ENCODE measurements around the gene PLA2G6.
"Not testable (repeated sequence)": the region's sequence is repeated elsewhere in the genome, so short reads cannot be mapped to it uniquely, and the experiment has no call there.

Gene PLA2G6

GRCh38 chr22:38122616-38123015 is 59.0 kb downstream of the PLA2G6 start:
- Histone ChIP-seq H3K4me3 (ENCODE audit: insufficient read depth, low read depth, low read length) (no peak overlapping the region), H3K9me3 (ENCODE audit: control insufficient read depth, low read length) (no peaks in the 10 kb centered on the region), H3K27ac (ENCODE audit: insufficient read depth, low read depth, low read length, poor library complexity, severe bottlenecking) (no peak overlapping the region), H3K36me3 (ENCODE audit: control insufficient read depth, insufficient read depth, low read length) (no peaks in the 10 kb centered on the region), H3K27me3 (ENCODE audit: control insufficient read depth, insufficient read depth, low read length, poor library complexity, severe bottlenecking) (no peaks in the 10 kb centered on the region), H3K4me1 (ENCODE audit: control insufficient read depth, insufficient read depth, low read length) (peaks cover 3% of the 10 kb centered on the region)
- 83 to 84% methylated on average over 6 of the region's 6 CpGs for WGBS, 2 experiments

- H3K9me3 ChIP-seq (ENCODE audit: control insufficient read depth, low read length): no peaks in the 10 kb centered on the region
- no peak overlapping the region for H3K4me3 ChIP-seq (ENCODE audit: insufficient read depth, low read depth, low read length)
- H3K27ac ChIP-seq (ENCODE audit: insufficient read depth, low read depth, low read length, poor library complexity, severe bottlenecking): no peak overlapping the region
- H3K27me3 ChIP-seq (ENCODE audit: control insufficient read depth, insufficient read depth, low read length, poor library complexity, severe bottlenecking): no peaks in the 10 kb centered on the region
- no peaks in the 10 kb centered on the region for H3K36me3 ChIP-seq (ENCODE audit: control insufficient read depth, insufficient read depth, low read length)
- H3K4me1 ChIP-seq (ENCODE audit: control insufficient read depth, insufficient read depth, low read length): peaks cover 3% of the 10 kb centered on the region
- 86 to 88% methylated on average over 28 of the region's 28 CpGs for WGBS, 2 experiments
Observed at GRCh38 chr22:38120359-38121110, 61.1 kb downstream of the PLA2G6 start.

GRCh38 chr22:38118747-38119146 is 62.9 kb downstream of the PLA2G6 start:
- H3K9me3 ChIP-seq (ENCODE audit: control insufficient read depth, low read length); H3K4me3 ChIP-seq (ENCODE audit: insufficient read depth, low read depth, low read length); H3K36me3 ChIP-seq (ENCODE audit: control insufficient read depth, insufficient read depth, low read length); H3K27me3 ChIP-seq (ENCODE audit: control insufficient read depth, insufficient read depth, low read length, poor library complexity, severe bottlenecking); H3K4me1 ChIP-seq (ENCODE audit: control insufficient read depth, insufficient read depth, low read length); H3K27ac ChIP-seq (ENCODE audit: insufficient read depth, low read depth, low read length, poor library complexity, severe bottlenecking): not testable (repeated sequence)
- 95 to 96% methylated on average over 2 of the region's 2 CpGs for WGBS, 2 experiments

GRCh38 chr22:38118182-38118581 is 63.4 kb downstream of the PLA2G6 start:
- Histone ChIP-seq H3K27me3 (ENCODE audit: control insufficient read depth, insufficient read depth, low read length, poor library complexity, severe bottlenecking) (no peaks in the 10 kb centered on the region), H3K4me1 (ENCODE audit: control insufficient read depth, insufficient read depth, low read length) (peaks cover 3% of the 10 kb centered on the region), H3K36me3 (ENCODE audit: control insufficient read depth, insufficient read depth, low read length) (no peaks in the 10 kb centered on the region), H3K4me3 (ENCODE audit: insufficient read depth, low read depth, low read length) (no peak overlapping the region), H3K27ac (ENCODE audit: insufficient read depth, low read depth, low read length, poor library complexity, severe bottlenecking) (no peak overlapping the region), H3K9me3 (ENCODE audit: control insufficient read depth, low read length) (no peaks in the 10 kb centered on the region)
- WGBS, 2 experiments: 76 to 88% methylated on average over 3 of the region's 3 CpGs

GRCh38 chr22:38117556-38117955 is 64.1 kb downstream of the PLA2G6 start:
- not testable (repeated sequence) for H3K27me3 ChIP-seq (ENCODE audit: control insufficient read depth, insufficient read depth, low read length, poor library complexity, severe bottlenecking); H3K4me1 ChIP-seq (ENCODE audit: control insufficient read depth, insufficient read depth, low read length); H3K27ac ChIP-seq (ENCODE audit: insufficient read depth, low read depth, low read length, poor library complexity, severe bottlenecking); H3K9me3 ChIP-seq (ENCODE audit: control insufficient read depth, low read length); H3K36me3 ChIP-seq (ENCODE audit: control insufficient read depth, insufficient read depth, low read length); H3K4me3 ChIP-seq (ENCODE audit: insufficient read depth, low read depth, low read length)
- WGBS, 2 experiments: 93 to 95% methylated on average over 10 of the region's 10 CpGs

- H3K9me3 ChIP-seq (ENCODE audit: control insufficient read depth, low read length): no peaks in the 10 kb centered on the region
- H3K4me1 ChIP-seq (ENCODE audit: control insufficient read depth, insufficient read depth, low read length): peaks cover 4% of the 10 kb centered on the region
- no peak overlapping the region for H3K4me3 ChIP-seq (ENCODE audit: insufficient read depth, low read depth, low read length)
- H3K27ac ChIP-seq (ENCODE audit: insufficient read depth, low read depth, low read length, poor library complexity, severe bottlenecking): no peak overlapping the region
- 95% methylated on average over 31 of the region's 31 CpGs for WGBS, 2 experiments
- H3K27me3 ChIP-seq (ENCODE audit: control insufficient read depth, insufficient read depth, low read length, poor library complexity, severe bottlenecking): no peaks in the 10 kb centered on the region
- H3K36me3 ChIP-seq (ENCODE audit: control insufficient read depth, insufficient read depth, low read length): no peaks in the 10 kb centered on the region
Observed at GRCh38 chr22:38115423-38116205, 66.0 kb downstream of the PLA2G6 start.

GRCh38 chr22:38114484-38115398 is 66.9 kb downstream of the PLA2G6 start:
- no peak overlapping the region for H3K4me3 ChIP-seq (ENCODE audit: insufficient read depth, low read depth, low read length)
- H3K4me1 ChIP-seq (ENCODE audit: control insufficient read depth, insufficient read depth, low read length): peaks cover 9% of the 10 kb centered on the region
- no peaks in the 10 kb centered on the region for H3K9me3 ChIP-seq (ENCODE audit: control insufficient read depth, low read length)
- H3K36me3 ChIP-seq (ENCODE audit: control insufficient read depth, insufficient read depth, low read length): no peaks in the 10 kb centered on the region
- H3K27ac ChIP-seq (ENCODE audit: insufficient read depth, low read depth, low read length, poor library complexity, severe bottlenecking): no peak overlapping the region
- WGBS, 2 experiments: 57% methylated on average over 32 of the region's 32 CpGs
- H3K27me3 ChIP-seq (ENCODE audit: control insufficient read depth, insufficient read depth, low read length, poor library complexity, severe bottlenecking): no peaks in the 10 kb centered on the region

- Histone ChIP-seq H3K4me3 (ENCODE audit: insufficient read depth, low read depth, low read length) (no peak overlapping the region), H3K27ac (ENCODE audit: insufficient read depth, low read depth, low read length, poor library complexity, severe bottlenecking) (no peak overlapping the region), H3K4me1 (ENCODE audit: control insufficient read depth, insufficient read depth, low read length) (peaks cover 9% of the 10 kb centered on the region), H3K36me3 (ENCODE audit: control insufficient read depth, insufficient read depth, low read length) (no peaks in the 10 kb centered on the region), H3K27me3 (ENCODE audit: control insufficient read depth, insufficient read depth, low read length, poor library complexity, severe bottlenecking) (no peaks in the 10 kb centered on the region), H3K9me3 (ENCODE audit: control insufficient read depth, low read length) (no peaks in the 10 kb centered on the region)
- WGBS, 2 experiments: 94 to 95% methylated on average over 22 of the region's 22 CpGs
Observed at GRCh38 chr22:38112381-38112780, 69.2 kb downstream of the PLA2G6 start.

GRCh38 chr22:38111925-38112355 is 69.7 kb downstream of the PLA2G6 start:
- no peaks in the 10 kb centered on the region for H3K27me3 ChIP-seq (ENCODE audit: control insufficient read depth, insufficient read depth, low read length, poor library complexity, severe bottlenecking)
- H3K4me3 ChIP-seq (ENCODE audit: insufficient read depth, low read depth, low read length): no peak overlapping the region
- no peaks in the 10 kb centered on the region for H3K36me3 ChIP-seq (ENCODE audit: control insufficient read depth, insufficient read depth, low read length)
- H3K9me3 ChIP-seq (ENCODE audit: control insufficient read depth, low read length): no peaks in the 10 kb centered on the region
- 90 to 93% methylated on average over 11 of the region's 11 CpGs for WGBS, 2 experiments
- H3K27ac ChIP-seq (ENCODE audit: insufficient read depth, low read depth, low read length, poor library complexity, severe bottlenecking): no peak overlapping the region
- peaks cover 9% of the 10 kb centered on the region for H3K4me1 ChIP-seq (ENCODE audit: control insufficient read depth, insufficient read depth, low read length)
